Esophagus squamous epithelium (tissue), 5 donors: ENCODE results near the gene GRIP1. TPM values are rescaled to one million over a fixed set of nuclear protein-coding genes. Genes with fewer than 3 reads are reported as not detected.

Experiments
- DNase-seq: peaks from one replicate; lab custom pipeline; 2025; lab: John Stamatoyannopoulos, UW
- H3K27ac ChIP-seq, 4 donors: fragments of 200-600 bp; sonication (generic); one replicate each; pipeline ENCODE4 v1.5.1; 2016 to 2019; ENCODE audit warnings: mild to moderate bottlenecking in 1 of 4
- H3K27me3 ChIP-seq, 4 donors: fragments of 200-600 bp; sonication (generic); 1 replicate in 3 of 4; 2 replicates in 1 of 4; pipeline versions ENCODE4 v1.5.1 to v1.6.0; 2017 to 2021; ENCODE audit warnings: antibody characterized with exemption in 1 of 4
- H3K36me3 ChIP-seq, 3 donors: fragments of 200-600 bp; sonication (generic); one replicate each; pipeline ENCODE4 v1.5.1; 2016 to 2019
- H3K4me1 ChIP-seq, 3 donors: fragments of 200-600 bp; sonication (generic); one replicate each; pipeline ENCODE4 v1.5.1; 2017 to 2019
- H3K4me3 ChIP-seq, 4 donors: fragments of 200-600 bp; sonication (generic); 1 replicate in 3 of 4; 2 replicates in 1 of 4; pipeline ENCODE4 v1.5.1; 2016 to 2019; ENCODE audit warnings: mild to moderate bottlenecking in 2 of 4, moderate library complexity in 1 of 4
- H3K9me3 ChIP-seq, 3 donors: fragments of 200-600 bp; sonication (generic); one replicate each; pipeline ENCODE4 v1.5.1; 2016 to 2019
- POLR2A ChIP-seq, 4 donors: fragments of 450-650 bp; IDR thresholded peaks; one replicate each; pipeline ENCODE4 v1.6.1; 2017; ENCODE audit warnings: antibody characterized with exemption in 4 of 4, mild to moderate bottlenecking in 4 of 4, moderate library complexity in 3 of 4
- WGBS, 2 donors: methylation state at CpG; one replicate each; pipeline ENCODE4 v1.1.5; 2018; 5-methylcytosine and 5-hydroxymethylcytosine counted together
- intact Hi-C: fragments of 100-400 bp; cut with DNase I; formaldehyde crosslinking; loops from one replicate; pipeline ENCODE4 v1.15.0; 2022
- total RNA-seq, 4 donors: library from RNA; depleted of rRNA; stranded (reverse); fragments of >200 nt; gene quantifications; one replicate each; pipeline ENCODE4 v1.1.0, GENCODE V29; 2016
- TF ChIP-seq, protein P1 (sequence below), 6 experiments: fragments of 450-650 bp in 4 of 6; fragments of 200-600 bp in 2 of 6; sonication (generic) in 2 of 6; IDR thresholded peaks; one replicate each; pipeline ENCODE4 v1.5.1; 2016 to 2019; ENCODE audit warnings: antibody characterized with exemption in 6 of 6, mild to moderate bottlenecking in 4 of 6, moderate library complexity in 4 of 6
- donor health status: DM: yes; HTN: yes; CAD: no.

GRIP1 gene
- total RNA-seq, 4 donors from 2014 or later: 4.9 to 15.9 (median 11.0) TPM

DNA sequence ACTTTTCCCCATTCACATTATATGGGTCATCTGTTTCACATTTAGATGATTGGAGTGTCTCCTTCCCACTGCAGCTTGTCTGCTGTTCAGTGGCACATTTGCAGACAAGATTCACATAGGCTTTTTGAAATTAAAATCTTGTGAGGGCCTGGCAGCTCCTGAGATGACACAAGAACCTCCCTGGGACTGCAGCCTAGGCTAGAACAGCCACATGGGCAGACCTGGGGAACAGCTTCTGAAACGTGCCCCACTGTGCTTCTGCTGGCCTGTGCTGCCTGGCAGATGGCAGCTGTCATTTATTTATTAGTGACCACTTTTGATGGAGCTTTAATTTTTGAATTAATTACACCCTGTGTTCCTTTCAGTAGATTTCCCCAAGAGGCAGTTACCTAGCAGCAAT is 137.4 kb downstream of the GRIP1 start:
- Histone ChIP-seq H3K4me1 (no peaks in the 10 kb centered on the region), H3K27me3 (no peaks in the 10 kb centered on the region), H3K36me3 (peaks cover 0 to 8% (median 0%) of the 10 kb centered on the region in 3 donors), H3K9me3 (no peaks in the 10 kb centered on the region), H3K4me3 (no peak overlapping the region), H3K27ac (no peak overlapping the region)
- intact Hi-C loops: no loop called here
- no peak for DNase-seq
- no peak for TF ChIP-seq POLR2A (IDR thresholded peaks at IDR 0.05)
- TF ChIP-seq, protein P1, sequence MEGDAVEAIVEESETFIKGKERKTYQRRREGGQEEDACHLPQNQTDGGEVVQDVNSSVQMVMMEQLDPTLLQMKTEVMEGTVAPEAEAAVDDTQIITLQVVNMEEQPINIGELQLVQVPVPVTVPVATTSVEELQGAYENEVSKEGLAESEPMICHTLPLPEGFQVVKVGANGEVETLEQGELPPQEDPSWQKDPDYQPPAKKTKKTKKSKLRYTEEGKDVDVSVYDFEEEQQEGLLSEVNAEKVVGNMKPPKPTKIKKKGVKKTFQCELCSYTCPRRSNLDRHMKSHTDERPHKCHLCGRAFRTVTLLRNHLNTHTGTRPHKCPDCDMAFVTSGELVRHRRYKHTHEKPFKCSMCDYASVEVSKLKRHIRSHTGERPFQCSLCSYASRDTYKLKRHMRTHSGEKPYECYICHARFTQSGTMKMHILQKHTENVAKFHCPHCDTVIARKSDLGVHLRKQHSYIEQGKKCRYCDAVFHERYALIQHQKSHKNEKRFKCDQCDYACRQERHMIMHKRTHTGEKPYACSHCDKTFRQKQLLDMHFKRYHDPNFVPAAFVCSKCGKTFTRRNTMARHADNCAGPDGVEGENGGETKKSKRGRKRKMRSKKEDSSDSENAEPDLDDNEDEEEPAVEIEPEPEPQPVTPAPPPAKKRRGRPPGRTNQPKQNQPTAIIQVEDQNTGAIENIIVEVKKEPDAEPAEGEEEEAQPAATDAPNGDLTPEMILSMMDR (IDR thresholded peaks at IDR 0.05): no peak
- WGBS, 2 donors: 44 to 67% methylated on average over 1 of the region's 1 CpG

DNA sequence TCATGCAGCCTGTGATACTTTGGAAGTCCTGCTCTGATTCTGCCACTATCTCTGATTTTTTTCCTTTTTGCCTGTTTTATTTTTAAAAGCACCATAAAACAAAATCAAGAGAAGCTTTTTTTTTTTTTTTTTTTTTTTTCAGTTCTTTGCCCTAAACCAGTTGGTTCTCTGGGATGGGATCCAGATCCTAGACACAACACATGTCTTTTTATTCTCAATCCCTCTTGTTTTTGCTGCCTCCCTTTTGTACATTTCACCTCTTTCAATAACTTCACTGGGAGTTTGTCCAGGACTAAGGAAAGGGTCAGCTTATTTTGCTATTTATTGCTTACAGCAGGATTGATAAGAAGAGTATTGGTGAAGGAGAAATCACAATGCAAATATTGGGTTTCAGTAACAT is 139.4 kb downstream of the GRIP1 start:
- intact Hi-C loops: no loop called here
- H3K9me3 ChIP-seq: no peaks in the 10 kb centered on the region
- no peak for TF ChIP-seq POLR2A (IDR thresholded peaks at IDR 0.05)
- TF ChIP-seq, protein P1 (IDR thresholded peaks at IDR 0.05): no peak

DNA sequence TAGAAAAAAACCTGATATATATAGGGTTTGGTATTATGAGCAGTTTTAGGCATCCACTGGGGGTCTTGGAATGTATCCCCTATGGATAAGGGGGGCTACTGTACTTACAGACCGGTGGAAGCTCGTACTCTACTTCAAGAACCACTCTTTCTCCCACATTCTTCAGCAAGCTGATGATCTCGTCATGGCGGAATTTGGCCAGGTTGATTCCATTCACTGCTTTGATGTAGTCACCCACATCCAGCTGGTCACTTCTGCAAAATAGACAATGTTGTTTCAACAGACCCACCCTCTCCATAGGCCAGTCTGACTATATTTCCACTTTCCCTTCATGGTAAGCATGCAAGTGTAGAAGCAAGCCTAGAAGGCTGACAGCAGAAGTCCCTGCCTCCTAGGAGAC is 139.9 kb downstream of the GRIP1 start:
- intact Hi-C loops: no loop called here
- 89 to 96% methylated on average over 4 of the region's 4 CpGs for WGBS, 2 donors
- Histone ChIP-seq H3K4me3 (no peak overlapping the region), H3K9me3 (no peaks in the 10 kb centered on the region), H3K36me3 (peaks cover 0 to 8% (median 0%) of the 10 kb centered on the region in 3 donors), H3K4me1 (no peaks in the 10 kb centered on the region), H3K27me3 (no peaks in the 10 kb centered on the region), H3K27ac (no peak overlapping the region)
- DNase-seq: no peak
- TF ChIP-seq, protein P1 (IDR thresholded peaks at IDR 0.05): no peak
- TF ChIP-seq POLR2A (IDR thresholded peaks at IDR 0.05): no peak

More for the DNA sequence above, 139.4 kb downstream of the GRIP1 start:
- peaks cover 0 to 8% (median 0%) of the 10 kb centered on the region in 3 donors for H3K36me3 ChIP-seq
- DNase-seq: no peak
- H3K27ac ChIP-seq: no peak overlapping the region
- H3K27me3 ChIP-seq: no peaks in the 10 kb centered on the region
- no peak overlapping the region for H3K4me3 ChIP-seq
- H3K4me1 ChIP-seq: no peaks in the 10 kb centered on the region

DNA sequence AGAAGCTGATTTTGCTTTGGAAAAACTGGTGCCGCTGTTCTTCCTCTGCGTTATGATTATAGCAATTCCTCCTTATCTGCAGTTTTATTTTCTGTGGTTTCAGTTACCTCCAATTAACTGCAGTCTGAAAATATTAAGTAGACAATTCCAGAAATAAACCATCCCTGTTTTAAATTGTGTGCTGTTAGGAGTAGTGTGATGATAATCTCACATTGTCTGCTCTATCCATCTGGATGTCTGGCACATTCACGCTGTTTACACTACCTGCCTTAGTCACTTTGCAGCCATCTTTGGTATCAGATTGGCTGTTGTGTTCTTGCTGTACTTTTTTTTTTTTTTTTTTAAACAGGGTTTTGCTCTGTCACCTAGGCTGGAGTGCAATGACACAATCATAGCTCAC is 141.0 kb downstream of the GRIP1 start:
- Histone ChIP-seq H3K36me3 (peaks cover 0 to 8% (median 0%) of the 10 kb centered on the region in 3 donors), H3K27ac (no peak overlapping the region), H3K9me3 (no peaks in the 10 kb centered on the region), H3K27me3 (no peaks in the 10 kb centered on the region), H3K4me3 (no peak overlapping the region), H3K4me1 (no peaks in the 10 kb centered on the region)
- WGBS, 2 donors: 93 to 95% methylated on average over 3 of the region's 3 CpGs
- TF ChIP-seq POLR2A (IDR thresholded peaks at IDR 0.05): no peak
- TF ChIP-seq, protein P1 (IDR thresholded peaks at IDR 0.05): no peak
- intact Hi-C loops: no loop called here
- DNase-seq: no peak

DNA sequence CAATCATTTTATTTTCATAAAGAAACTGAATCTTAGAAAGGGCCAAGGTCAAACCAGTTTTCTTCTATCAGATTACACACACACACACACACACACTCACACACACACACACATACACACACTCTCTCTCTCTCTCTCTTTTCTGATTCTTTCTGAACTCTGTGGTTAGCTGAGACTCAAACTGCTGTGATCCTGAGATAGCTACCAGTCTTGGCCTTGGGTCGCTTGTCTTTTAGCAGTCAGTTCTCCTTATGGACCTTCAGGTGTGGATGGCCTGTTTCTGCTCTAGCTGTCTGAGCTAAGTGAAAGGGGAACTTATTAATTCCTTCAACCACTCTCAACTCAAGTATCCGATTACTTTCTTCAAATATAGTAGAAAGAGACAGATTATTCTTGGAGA is 145.1 kb downstream of the GRIP1 start:
- H3K4me3 ChIP-seq: no peak overlapping the region
- no peak for TF ChIP-seq POLR2A (IDR thresholded peaks at IDR 0.05)
- TF ChIP-seq, protein P1 (IDR thresholded peaks at IDR 0.05): no peak
- intact Hi-C loops: no loop called here
- no peaks in the 10 kb centered on the region for H3K9me3 ChIP-seq
- H3K27me3 ChIP-seq: no peaks in the 10 kb centered on the region
- H3K27ac ChIP-seq: no peak overlapping the region
- no peak for DNase-seq
- peaks cover 0 to 5% (median 0%) of the 10 kb centered on the region in 3 donors for H3K36me3 ChIP-seq
- 87 to 94% methylated on average over 2 of the region's 2 CpGs for WGBS, 2 donors
- no peaks in the 10 kb centered on the region for H3K4me1 ChIP-seq
